ENCODE results near the gene CEP68. TPM values are rescaled to one million over a fixed set of nuclear protein-coding genes. Genes with fewer than 3 reads are reported as not detected.

The CEP68 gene
- total RNA-seq, 2 experiments from 2014 or later: 4.0 TPM

GRCh38 chr2:65044097-65044735, 12.0 kb upstream of the CEP68 start:
- no peak overlapping the region for H3K4me3 Mint-ChIP-seq
- peaks cover 7% of the 10 kb centered on the region for H3K4me1 Mint-ChIP-seq
- DNase-seq: no peak
- no peak overlapping the region for H3K27ac Mint-ChIP-seq
- peaks cover 13% of the 10 kb centered on the region for H3K9me3 Mint-ChIP-seq
- H3K36me3 Mint-ChIP-seq: peaks cover 33% of the 10 kb centered on the region
- no peaks in the 10 kb centered on the region for H3K27me3 Mint-ChIP-seq

GRCh38 chr2:65045651-65046050, 10.6 kb upstream of the CEP68 start:
- Mint-ChIP-seq H3K4me1 (peaks cover 1% of the 10 kb centered on the region), H3K27me3 (no peaks in the 10 kb centered on the region), H3K36me3 (peaks cover 33% of the 10 kb centered on the region), H3K4me3 (no peak overlapping the region), H3K9me3 (peaks cover 13% of the 10 kb centered on the region), H3K27ac (no peak overlapping the region)
- DNase-seq: no peak

- no peaks in the 10 kb centered on the region for H3K4me1 Mint-ChIP-seq
- H3K4me3 Mint-ChIP-seq: no peak overlapping the region
- no peaks in the 10 kb centered on the region for H3K27me3 Mint-ChIP-seq
- H3K9me3 Mint-ChIP-seq: peaks cover 13% of the 10 kb centered on the region
- no peak overlapping the region for H3K27ac Mint-ChIP-seq
- peaks cover 33% of the 10 kb centered on the region for H3K36me3 Mint-ChIP-seq
- DNase-seq: no peak
These were observed 9.4 kb upstream of the CEP68 start for GRCh38 chr2:65046633-65047407.

- Mint-ChIP-seq H3K4me1 (peaks cover 11% of the 10 kb centered on the region), H3K36me3 (peaks cover 19% of the 10 kb centered on the region), H3K27me3 (no peaks in the 10 kb centered on the region), H3K4me3 (no peak overlapping the region), H3K27ac (no peak overlapping the region), H3K9me3 (peaks cover 11% of the 10 kb centered on the region)
- no peak for DNase-seq
These were observed 7.1 kb upstream of the CEP68 start for GRCh38 chr2:65049010-65049639.

GRCh38 chr2:65050931-65051330, 5.3 kb upstream of the CEP68 start:
- no peak for DNase-seq
- Mint-ChIP-seq H3K4me1 (peaks cover 28% of the 10 kb centered on the region), H3K36me3 (peaks cover 7% of the 10 kb centered on the region), H3K4me3 (no peak overlapping the region), H3K27me3 (no peaks in the 10 kb centered on the region), H3K9me3 (peaks cover 2% of the 10 kb centered on the region), H3K27ac (no peak overlapping the region)

GRCh38 chr2:65053199-65053598, 3.0 kb upstream of the CEP68 start:
- Mint-ChIP-seq H3K4me1 (peaks cover 42% of the 10 kb centered on the region), H3K4me3 (peak overlapping the region; percentile 36), H3K36me3 (peaks cover 1% of the 10 kb centered on the region), H3K9me3 (no peaks in the 10 kb centered on the region), H3K27me3 (no peaks in the 10 kb centered on the region), H3K27ac (peak overlapping the region; percentile 84)
- peak; percentile 45 for DNase-seq

- Mint-ChIP-seq H3K27ac (no peak overlapping the region), H3K9me3 (no peaks in the 10 kb centered on the region), H3K27me3 (no peaks in the 10 kb centered on the region), H3K4me1 (peaks cover 52% of the 10 kb centered on the region), H3K36me3 (no peaks in the 10 kb centered on the region), H3K4me3 (peak overlapping the region; percentile 93)
- DNase-seq: no peak
These were observed 1.3 kb upstream of the CEP68 start for GRCh38 chr2:65054749-65055421.

- peaks cover 52% of the 10 kb centered on the region for H3K4me1 Mint-ChIP-seq
- H3K9me3 Mint-ChIP-seq: no peaks in the 10 kb centered on the region
- no peaks in the 10 kb centered on the region for H3K36me3 Mint-ChIP-seq
- peak; percentile 69 for DNase-seq
- no peaks in the 10 kb centered on the region for H3K27me3 Mint-ChIP-seq
- H3K4me3 Mint-ChIP-seq: peak overlapping the region; percentile 93
- H3K27ac Mint-ChIP-seq: peak overlapping the region; percentile 85
These were observed 598 bp upstream of the CEP68 start for GRCh38 chr2:65055422-65056214.

- Mint-ChIP-seq H3K9me3 (no peaks in the 10 kb centered on the region), H3K27ac (peak overlapping the region; percentile 82), H3K4me1 (peaks cover 52% of the 10 kb centered on the region), H3K36me3 (no peaks in the 10 kb centered on the region), H3K27me3 (no peaks in the 10 kb centered on the region), H3K4me3 (peak overlapping the region; percentile 85)
- no peak for DNase-seq
These were observed 799 bp downstream of the CEP68 start for GRCh38 chr2:65057054-65057375.

- peak overlapping the region; percentile 82 for H3K27ac Mint-ChIP-seq
- DNase-seq: peak; percentile 62
- peak overlapping the region; percentile 85 for H3K4me3 Mint-ChIP-seq
- H3K4me1 Mint-ChIP-seq: peaks cover 52% of the 10 kb centered on the region
- no peaks in the 10 kb centered on the region for H3K9me3 Mint-ChIP-seq
- H3K36me3 Mint-ChIP-seq: no peaks in the 10 kb centered on the region
- H3K27me3 Mint-ChIP-seq: no peaks in the 10 kb centered on the region
These were observed 1.3 kb downstream of the CEP68 start for GRCh38 chr2:65057391-65058052.

GRCh38 chr2:65059071-65059470, 2.9 kb downstream of the CEP68 start:
- no peak overlapping the region for H3K4me3 Mint-ChIP-seq
- no peaks in the 10 kb centered on the region for H3K27me3 Mint-ChIP-seq

GRCh38 chr2:65061146-65061909, 5.1 kb downstream of the CEP68 start:
- no peak overlapping the region for H3K27ac Mint-ChIP-seq
- peaks cover 33% of the 10 kb centered on the region for H3K4me1 Mint-ChIP-seq
- no peak for DNase-seq
- no peaks in the 10 kb centered on the region for H3K36me3 Mint-ChIP-seq
- no peaks in the 10 kb centered on the region for H3K27me3 Mint-ChIP-seq
- no peak overlapping the region for H3K4me3 Mint-ChIP-seq
- H3K9me3 Mint-ChIP-seq: no peaks in the 10 kb centered on the region

More at GRCh38 chr2:65059071-65059470, 2.9 kb downstream of the CEP68 start:
- no peak for DNase-seq
- no peak overlapping the region for H3K27ac Mint-ChIP-seq
- peaks cover 41% of the 10 kb centered on the region for H3K4me1 Mint-ChIP-seq
- H3K36me3 Mint-ChIP-seq: no peaks in the 10 kb centered on the region
- H3K9me3 Mint-ChIP-seq: no peaks in the 10 kb centered on the region

GRCh38 chr2:65061910-65062339, 5.7 kb downstream of the CEP68 start:
- Mint-ChIP-seq H3K27ac (no peak overlapping the region), H3K9me3 (no peaks in the 10 kb centered on the region), H3K27me3 (no peaks in the 10 kb centered on the region), H3K36me3 (no peaks in the 10 kb centered on the region), H3K4me3 (no peak overlapping the region), H3K4me1 (peaks cover 32% of the 10 kb centered on the region)
- DNase-seq: no peak
